CD14-positive monocyte (primary cell): ENCODE data around the gene PDE9A. TPM values are rescaled to one million over a fixed set of nuclear protein-coding genes. Genes with fewer than 3 reads are reported as not detected.

Experiments
- DNase-seq, 3 donors: peaks; one replicate each; pipeline ENCODE4 v3.0.0-alpha.2; 2011 to 2022
- H2AFZ ChIP-seq: 2 replicates; pipeline ENCODE4 v1.6.0; 2012; ENCODE audit warnings: mild to moderate bottlenecking, low read depth, low read length, inconsistent platforms; ENCODE audit not compliant: insufficient read depth, poor library complexity, severe bottlenecking
- H3K27ac ChIP-seq, 2 donors: 1 replicate in 1 of 2; 2 replicates in 1 of 2; pipeline ENCODE4 v1.5.1; 2012 to 2013; ENCODE audit warnings: low read length in 2 of 2, control low read depth in 1 of 2, inconsistent platforms in 1 of 2, low read depth in 1 of 2, mild to moderate bottlenecking in 1 of 2
- H3K27me3 ChIP-seq, 2 donors: one replicate each; pipeline versions ENCODE4 v1.6.0 to v1.6.1; 2011 to 2013; ENCODE audit warnings: low read length in 2 of 2; ENCODE audit not compliant: control insufficient read depth in 2 of 2, insufficient read depth in 2 of 2
- H3K36me3 ChIP-seq, 2 donors: replicated peaks in 1 of 2; 1 replicate in 1 of 2; 2 replicates in 1 of 2; pipeline versions ENCODE4 v1.5.1 to v1.6.1; 2012 to 2013; ENCODE audit warnings: low read length in 2 of 2, control low read depth in 1 of 2, inconsistent platforms in 1 of 2, mild to moderate bottlenecking in 1 of 2; ENCODE audit not compliant: insufficient read depth in 2 of 2, control insufficient read depth in 1 of 2
- H3K4me1 ChIP-seq, 2 donors: 1 replicate in 1 of 2; 2 replicates in 1 of 2; pipeline versions ENCODE4 v1.5.1 to v1.6.1; 2012 to 2013; ENCODE audit warnings: low read length in 2 of 2, control low read depth in 1 of 2, inconsistent platforms in 1 of 2, mild to moderate bottlenecking in 1 of 2, moderate library complexity in 1 of 2; ENCODE audit not compliant: insufficient read depth in 2 of 2, control insufficient read depth in 1 of 2
- H3K4me2 ChIP-seq: replicated peaks from 2 replicates; pipeline ENCODE3; 2012; ENCODE audit warnings: low read length, moderate library complexity, mild to moderate bottlenecking; ENCODE audit not compliant: poor library complexity, severe bottlenecking; ENCODE audit errors: extremely low read depth
- H3K4me3 ChIP-seq, 3 experiments: fragments of 200-600 bp in 1 of 3; sonication (generic) in 1 of 3; replicated peaks in 1 of 3; 1 replicate in 2 of 3; 2 replicates in 1 of 3; pipeline ENCODE4 v1.5.1; 2011 to 2013; ENCODE audit warnings: low read length in 3 of 3, mild to moderate bottlenecking in 3 of 3, control low read depth in 2 of 3, low read depth in 2 of 3, inconsistent platforms in 1 of 3, moderate library complexity in 1 of 3
- H3K79me2 ChIP-seq: 2 replicates; pipeline ENCODE4 v1.6.0; 2012; ENCODE audit warnings: mild to moderate bottlenecking, control low read depth, inconsistent platforms, low read length, moderate library complexity; ENCODE audit not compliant: insufficient read depth
- H3K9ac ChIP-seq: 2 replicates; pipeline ENCODE4 v1.6.0; 2017; ENCODE audit warnings: low read length, mild to moderate bottlenecking; ENCODE audit not compliant: insufficient read depth, poor library complexity, severe bottlenecking
- H3K9me3 ChIP-seq, 2 donors: replicated peaks in 1 of 2; 1 replicate in 1 of 2; 2 replicates in 1 of 2; pipeline versions ENCODE4 v1.5.1 to v1.6.1; 2012 to 2013; ENCODE audit warnings: low read length in 2 of 2, control low read depth in 1 of 2; ENCODE audit not compliant: control insufficient read depth in 1 of 2, insufficient read depth in 1 of 2
- H4K20me1 ChIP-seq: 2 replicates; pipeline ENCODE4 v1.6.0; 2012; ENCODE audit warnings: mild to moderate bottlenecking, low read length, control low read depth, moderate library complexity; ENCODE audit not compliant: insufficient read depth
- H3K27ac Mint-ChIP-seq, 7 donors: one replicate each; pipeline ENCODE4 v1.8.0; 2020; ENCODE audit warnings: mild to moderate bottlenecking in 7 of 7, mixed read lengths in 7 of 7, moderate library complexity in 6 of 7, inconsistent platforms in 2 of 7
- H3K27me3 Mint-ChIP-seq, 3 donors: one replicate each; pipeline ENCODE4 v1.8.0; 2021 to 2022; ENCODE audit warnings: low read depth in 3 of 3, mild to moderate bottlenecking in 3 of 3, mixed read lengths in 3 of 3, moderate library complexity in 3 of 3, inconsistent platforms in 1 of 3
- H3K36me3 Mint-ChIP-seq, 2 donors: one replicate each; pipeline ENCODE4 v1.8.0; 2020; ENCODE audit warnings: mixed read lengths in 2 of 2, inconsistent platforms in 1 of 2, mild to moderate bottlenecking in 1 of 2
- H3K4me1 Mint-ChIP-seq: one replicate; pipeline ENCODE4 v1.8.0; 2020; ENCODE audit warnings: mild to moderate bottlenecking, mixed read lengths
- H3K4me3 Mint-ChIP-seq, 2 donors: one replicate each; pipeline ENCODE4 v1.8.0; 2020; ENCODE audit warnings: mild to moderate bottlenecking in 2 of 2, mixed read lengths in 2 of 2, moderate library complexity in 1 of 2
- H3K9me3 Mint-ChIP-seq, 7 donors: one replicate each; pipeline ENCODE4 v1.8.0; 2020 to 2022; ENCODE audit warnings: mixed read lengths in 7 of 7, mild to moderate bottlenecking in 6 of 7, moderate library complexity in 6 of 7, inconsistent platforms in 2 of 7
- WGBS: methylation state at CpG from one replicate; pipeline ENCODE4 v1.1.5; 2013; ENCODE audit warnings: missing lambda C conversion rate; ENCODE audit not compliant: insufficient coverage; 5-methylcytosine and 5-hydroxymethylcytosine counted together
- intact Hi-C, 2 donors: fragments of 100-400 bp; cut with micrococcal nuclease; formaldehyde crosslinking; loops; one replicate each; pipeline versions ENCODE4 v1.15.0 to v1.15.1; 2023
- polyA plus RNA-seq, 3 donors: library from polyadenylated mRNA; depleted of rRNA in 1 of 3; unstranded in 2 of 3; stranded (reverse) in 1 of 3; fragments of 300-500 nt in 2 of 3; fragments of >200 nt in 1 of 3; fragmentation: Illumina TruSeq in 2 of 3; gene quantifications; 1 replicate in 2 of 3; 2 replicates in 1 of 3; pipeline ENCODE4 v1.2.3, GENCODE V29; 2012 to 2021
- TF ChIP-seq, protein P1 (sequence below): fragments of 200-600 bp; IDR thresholded peaks from one replicate; pipeline ENCODE4 v1.8.0; 2022; ENCODE audit warnings: antibody characterized with exemption, mild to moderate bottlenecking

Gene PDE9A
- polyA plus RNA-seq, 3 donors: 0.05 to 0.52 TPM; not detected in 1

GRCh38 chr21:42621819-42622177 is 31.6 kb upstream of the PDE9A start:
- Histone ChIP-seq H3K27me3 (peaks cover 0 to 1% of the 10 kb centered on the region in 2 donors), H3K27ac (no peak overlapping the region), H3K36me3 (no peaks in the 10 kb centered on the region), H3K79me2 (no peaks in the 10 kb centered on the region), H3K4me2 (no peak overlapping the region), H3K4me1 (no peaks in the 10 kb centered on the region), H2AFZ (no peak overlapping the region), H4K20me1 (no peaks in the 10 kb centered on the region), H3K4me3 (no peak overlapping the region), H3K9me3 (no peaks in the 10 kb centered on the region), H3K9ac (no peak overlapping the region)
- WGBS: 98% methylated on average over 8 of the region's 9 CpGs
- H3K27ac Mint-ChIP-seq: no peak overlapping the region
- intact Hi-C loops: no loop called here
- no peaks in the 10 kb centered on the region for H3K4me1 Mint-ChIP-seq
- no peaks in the 10 kb centered on the region for H3K36me3 Mint-ChIP-seq
- DNase-seq: no peak
- H3K9me3 Mint-ChIP-seq: no peaks in the 10 kb centered on the region
- H3K27me3 Mint-ChIP-seq: peaks cover 2 to 13% (median 9%) of the 10 kb centered on the region in 3 donors
- TF ChIP-seq, protein P1, sequence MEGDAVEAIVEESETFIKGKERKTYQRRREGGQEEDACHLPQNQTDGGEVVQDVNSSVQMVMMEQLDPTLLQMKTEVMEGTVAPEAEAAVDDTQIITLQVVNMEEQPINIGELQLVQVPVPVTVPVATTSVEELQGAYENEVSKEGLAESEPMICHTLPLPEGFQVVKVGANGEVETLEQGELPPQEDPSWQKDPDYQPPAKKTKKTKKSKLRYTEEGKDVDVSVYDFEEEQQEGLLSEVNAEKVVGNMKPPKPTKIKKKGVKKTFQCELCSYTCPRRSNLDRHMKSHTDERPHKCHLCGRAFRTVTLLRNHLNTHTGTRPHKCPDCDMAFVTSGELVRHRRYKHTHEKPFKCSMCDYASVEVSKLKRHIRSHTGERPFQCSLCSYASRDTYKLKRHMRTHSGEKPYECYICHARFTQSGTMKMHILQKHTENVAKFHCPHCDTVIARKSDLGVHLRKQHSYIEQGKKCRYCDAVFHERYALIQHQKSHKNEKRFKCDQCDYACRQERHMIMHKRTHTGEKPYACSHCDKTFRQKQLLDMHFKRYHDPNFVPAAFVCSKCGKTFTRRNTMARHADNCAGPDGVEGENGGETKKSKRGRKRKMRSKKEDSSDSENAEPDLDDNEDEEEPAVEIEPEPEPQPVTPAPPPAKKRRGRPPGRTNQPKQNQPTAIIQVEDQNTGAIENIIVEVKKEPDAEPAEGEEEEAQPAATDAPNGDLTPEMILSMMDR: no peak
- H3K4me3 Mint-ChIP-seq: no peak overlapping the region

DNA sequence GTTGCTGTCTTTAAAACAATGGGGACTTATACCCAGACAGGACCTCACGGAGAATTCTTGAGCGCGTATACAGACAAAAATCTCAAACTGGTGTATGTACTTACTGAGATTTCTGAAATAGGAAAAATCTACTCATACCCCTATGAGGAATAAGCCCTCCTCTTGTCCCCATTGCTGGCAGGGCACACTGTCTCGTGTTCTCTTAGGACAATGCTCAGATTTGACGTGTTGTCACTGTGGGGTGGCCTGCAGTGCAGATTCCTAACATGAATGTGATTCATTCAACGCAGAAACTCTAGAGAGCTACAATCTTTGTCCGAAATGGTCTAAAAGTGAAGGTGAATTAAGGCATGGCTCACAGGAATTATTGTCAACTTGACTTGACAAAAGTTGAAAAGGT is 31.1 kb upstream of the PDE9A start:
- no peaks in the 10 kb centered on the region for H3K4me1 Mint-ChIP-seq
- no peaks in the 10 kb centered on the region for H3K27me3 ChIP-seq
- H4K20me1 ChIP-seq: no peaks in the 10 kb centered on the region
- no peaks in the 10 kb centered on the region for H3K36me3 ChIP-seq
- no peak overlapping the region for H3K4me2 ChIP-seq
- no peaks in the 10 kb centered on the region for H3K4me1 ChIP-seq
- H3K79me2 ChIP-seq: no peaks in the 10 kb centered on the region
- intact Hi-C loops: no loop called here
- H3K4me3 ChIP-seq: no peak overlapping the region
- H3K36me3 Mint-ChIP-seq: no peaks in the 10 kb centered on the region
- no peaks in the 10 kb centered on the region for H3K9me3 ChIP-seq
- no peak overlapping the region for H3K4me3 Mint-ChIP-seq
- H3K9ac ChIP-seq: no peak overlapping the region
- DNase-seq: no peak
- no peak overlapping the region for H3K27ac ChIP-seq
- peaks cover 2 to 13% (median 9%) of the 10 kb centered on the region in 3 donors for H3K27me3 Mint-ChIP-seq
- TF ChIP-seq, protein P1: no peak
- 100% methylated on average over 4 of the region's 7 CpGs for WGBS
- H3K9me3 Mint-ChIP-seq: no peaks in the 10 kb centered on the region
- H3K27ac Mint-ChIP-seq: no peak overlapping the region
- no peak overlapping the region for H2AFZ ChIP-seq
